K562 (cell line): ENCODE measurements around the gene TMEM168. TPM values are rescaled to one million over a fixed set of nuclear protein-coding genes. Genes with fewer than 3 reads are reported as not detected.

Experiments used
- CREB3 ChIP-seq: fragments of 450-650 bp; conservative IDR thresholded peaks from 2 replicates; pipeline ENCODE4 v1.6.1; 2016; ENCODE audit warnings: missing genetic modification characterization, low read depth, mild to moderate bottlenecking, missing compliant biosample characterization, moderate library complexity
- E4F1 ChIP-seq: fragments of 250-450 bp; sonication (Bioruptor Pico); IDR thresholded peaks from 2 replicates; pipeline ENCODE4 v1.5.0; 2021; ENCODE audit warnings: mild to moderate bottlenecking, borderline replicate concordance
- HSF4 ChIP-seq: fragments of 250-450 bp; sonication (Bioruptor Pico); IDR thresholded peaks from 2 replicates; pipeline ENCODE4 v2.1.2; 2022; ENCODE audit warnings: mild to moderate bottlenecking, moderate library complexity, borderline replicate concordance
- KDM5B ChIP-seq: fragments of 200-600 bp; sonication (generic); IDR thresholded peaks from 2 replicates; pipeline ENCODE4 v1.6.1; 2012; ENCODE audit warnings: low read depth, mild to moderate bottlenecking, moderate library complexity, low read length, control low read depth, inconsistent platforms; ENCODE audit not compliant: insufficient replicate concordance
- PHB ChIP-seq: fragments of 250-450 bp; sonication (Bioruptor Pico); IDR thresholded peaks from 2 replicates; pipeline ENCODE4 v1.5.0; 2021
- RNF2 ChIP-seq: sonication (generic); IDR thresholded peaks from 2 replicates; pipeline ENCODE4 v1.6.1; 2016
- SIN3A ChIP-seq, 2 experiments: fragments of 150-350 bp in 1 of 2; IDR thresholded peaks; 2 replicates each; pipeline ENCODE4 v1.6.1; 2011 to 2016; ENCODE audit warnings: borderline replicate concordance in 2 of 2, low read depth in 2 of 2, low read length in 2 of 2, mild to moderate bottlenecking in 2 of 2, moderate library complexity in 2 of 2; ENCODE audit not compliant: control insufficient read depth in 1 of 2
- SIN3B ChIP-seq: fragments of 450-650 bp; IDR thresholded peaks from 2 replicates; pipeline ENCODE4 v1.6.1; 2017; ENCODE audit warnings: low read depth, mild to moderate bottlenecking, moderate library complexity
- ZBTB12 ChIP-seq: fragments of 250-450 bp; sonication (Bioruptor Pico); IDR thresholded peaks from 2 replicates; pipeline ENCODE4 v1.4.0; 2020
- ZMIZ1 ChIP-seq, 2 experiments: fragments of 150-350 bp in 1 of 2; IDR thresholded peaks; 2 replicates each; pipeline ENCODE4 v1.6.1; 2012 to 2016; ENCODE audit warnings: low read depth in 2 of 2, low read length in 2 of 2, mild to moderate bottlenecking in 1 of 2, moderate library complexity in 1 of 2
- ZNF146 ChIP-seq: IDR thresholded peaks from one replicate; pipeline ENCODE4 v1.6.1; 2018; ENCODE audit warnings: missing compliant biosample characterization; ENCODE audit not compliant: unreplicated experiment
- ZNF232 ChIP-seq: sonication (generic); formaldehyde crosslinking; IDR thresholded peaks from 2 replicates; pipeline ENCODE4 v1.8.0; 2022; ENCODE audit warnings: mild to moderate bottlenecking, missing genetic modification reagents
- polyA plus RNA-seq, 8 experiments: library from polyadenylated mRNA; depleted of rRNA in 4 of 8; stranded (reverse) in 5 of 8; unstranded in 3 of 8; fragments of >200 nt; fragmentation: Nextera tagmentation in 2 of 8; fragmentation: Illumina TruSeq in 1 of 8; extraction: Ambion mirVana in 2 of 8; extraction: Trizol in 1 of 8; gene quantifications; 2 replicates each; pipeline versions ENCODE4 v1.2.1 to v1.2.3, GENCODE V29; 2011 to 2014; ENCODE audit warnings: inconsistent platforms in 1 of 8, missing spikeins in 1 of 8
- total RNA-seq, 7 experiments: library from RNA; depleted of rRNA in 6 of 7; stranded (reverse); fragments of >200 nt in 6 of 7; fragmentation: Illumina TruSeq in 2 of 7; extraction: Trizol in 2 of 7; gene quantifications; 2 replicates each; pipeline versions ENCODE4 v1.2.1 to v1.2.3, GENCODE V29; 2011 to 2021; ENCODE audit warnings: low replicate concordance in 1 of 7
- TF ChIP-seq, protein P1 (sequence below): fragments of 150-350 bp; conservative IDR thresholded peaks from 2 replicates; pipeline ENCODE4 v1.6.1; 2014; ENCODE audit warnings: low read length
- TF ChIP-seq, protein P2 (sequence below), 2 experiments: fragments of 450-650 bp in 1 of 2; sonication (generic) in 1 of 2; formaldehyde crosslinking in 1 of 2; IDR thresholded peaks in 1 of 2; conservative IDR thresholded peaks in 1 of 2; 2 replicates each; pipeline versions ENCODE4 v1.6.1 to v1.8.1; 2016 to 2023; ENCODE audit warnings: mild to moderate bottlenecking in 2 of 2, moderate library complexity in 2 of 2, inconsistent platforms in 1 of 2, missing genetic modification reagents in 1 of 2

TMEM168 gene
- total and polyA plus RNA-seq, 9 of the 15 experiments (the other 6 are each of a cell fraction or from before 2014, with no cell fraction given): 19.7 to 50.7 (median 25.4) TPM

GRCh38 chr7:112790586-112791003, 402 bp upstream of the TMEM168 start (continued):
- TF ChIP-seq ZMIZ1 (IDR thresholded peaks at IDR 0.05; ENCODE audit: low read depth in 2 of 2, low read length in 2 of 2) (no peak), E4F1 (CRISPR knock-in tag) (no peak), ZNF146 (CRISPR knock-in tag) (no peak), SIN3B (no peak), ZNF232 (no peak), PHB (CRISPR knock-in tag) (no peak), SIN3A (IDR thresholded peaks at IDR 0.05; ENCODE audit: borderline replicate concordance in 2 of 2, control insufficient read depth in 1 of 2, low read depth in 2 of 2, low read length in 2 of 2) (no peak), KDM5B (no peak), CREB3 (tag) (no peak), ZBTB12 (CRISPR knock-in tag) (no peak), RNF2 (no peak), HSF4 (CRISPR knock-in tag) (no peak)
- TF ChIP-seq, protein P1, sequence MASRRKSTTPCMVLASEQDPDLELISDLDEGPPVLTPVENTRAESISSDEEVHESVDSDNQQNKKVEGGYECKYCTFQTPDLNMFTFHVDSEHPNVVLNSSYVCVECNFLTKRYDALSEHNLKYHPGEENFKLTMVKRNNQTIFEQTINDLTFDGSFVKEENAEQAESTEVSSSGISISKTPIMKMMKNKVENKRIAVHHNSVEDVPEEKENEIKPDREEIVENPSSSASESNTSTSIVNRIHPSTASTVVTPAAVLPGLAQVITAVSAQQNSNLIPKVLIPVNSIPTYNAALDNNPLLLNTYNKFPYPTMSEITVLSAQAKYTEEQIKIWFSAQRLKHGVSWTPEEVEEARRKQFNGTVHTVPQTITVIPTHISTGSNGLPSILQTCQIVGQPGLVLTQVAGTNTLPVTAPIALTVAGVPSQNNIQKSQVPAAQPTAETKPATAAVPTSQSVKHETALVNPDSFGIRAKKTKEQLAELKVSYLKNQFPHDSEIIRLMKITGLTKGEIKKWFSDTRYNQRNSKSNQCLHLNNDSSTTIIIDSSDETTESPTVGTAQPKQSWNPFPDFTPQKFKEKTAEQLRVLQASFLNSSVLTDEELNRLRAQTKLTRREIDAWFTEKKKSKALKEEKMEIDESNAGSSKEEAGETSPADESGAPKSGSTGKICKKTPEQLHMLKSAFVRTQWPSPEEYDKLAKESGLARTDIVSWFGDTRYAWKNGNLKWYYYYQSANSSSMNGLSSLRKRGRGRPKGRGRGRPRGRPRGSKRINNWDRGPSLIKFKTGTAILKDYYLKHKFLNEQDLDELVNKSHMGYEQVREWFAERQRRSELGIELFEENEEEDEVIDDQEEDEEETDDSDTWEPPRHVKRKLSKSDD: no peak
- TF ChIP-seq, protein P2, sequence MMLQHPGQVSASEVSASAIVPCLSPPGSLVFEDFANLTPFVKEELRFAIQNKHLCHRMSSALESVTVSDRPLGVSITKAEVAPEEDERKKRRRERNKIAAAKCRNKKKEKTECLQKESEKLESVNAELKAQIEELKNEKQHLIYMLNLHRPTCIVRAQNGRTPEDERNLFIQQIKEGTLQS (IDR thresholded peaks at IDR 0.05): no peak
- TF ChIP-seq, protein P2 (CRISPR knock-in tag; conservative IDR thresholded peaks at IDR 0.05): no peak
